K562 (cell line): ENCODE results near the gene IFI27L2. TPM values are rescaled to one million over a fixed set of nuclear protein-coding genes. Genes with fewer than 3 reads are reported as not detected.

ENCODE experiments used
- ATAC-seq: fragments of 200-7000 bp; cut with Tn5 transposase; 3 replicates; pipeline ENCODE4 v1.9.1; 2020; ENCODE audit warnings: moderate library complexity
- BruUV-seq: library from RNA; stranded (reverse); fragments of 400-500 nt; replicated peaks from 2 replicates; lab custom pipeline; 2021; lab: Mats Ljungman, UMichigan
- CTCF ChIA-PET: fragments of 300-600 bp; formaldehyde crosslinking; extraction: SDS; loops from one replicate; lab custom pipeline; 2021; ENCODE audit warnings: low intra/inter-chr PET ratio; lab: Yijun Ruan, JAX
- POLR2A ChIA-PET: fragments of 300-600, 350-650 bp; sonication (Branson Sonifier 250); formaldehyde crosslinking; extraction: SDS; loops from one replicate; lab custom pipeline; 2021; ENCODE audit warnings: antibody characterized with exemption, inconsistent platforms; lab: Yijun Ruan, JAX
- DNase-seq, 4 experiments: peaks; one replicate each; pipeline versions ENCODE4 v3.0.0 to v3.0.0-alpha.2; 2011 to 2018; ENCODE audit warnings: low spot score in 3 of 4, mixed read lengths in 3 of 4; ENCODE audit errors: extremely low read depth in 1 of 4
- FAIRE-seq: peaks from 2 replicates; lab custom pipeline; 2011; peaks lifted over from hg19 to GRCh38; lab: Jason Lieb, UNC
- H2AFZ ChIP-seq: 2 replicates; pipeline ENCODE4 v1.6.0; 2011; ENCODE audit warnings: low read depth, low read length, control low read depth, inconsistent platforms
- H3K27ac ChIP-seq: fragments of 200-600 bp; 3 replicates; pipeline ENCODE4 v1.8.0; 2011; ENCODE audit warnings: low read depth, mild to moderate bottlenecking, control low read depth, inconsistent platforms, low read length, moderate library complexity, mixed read lengths; ENCODE audit errors: extremely low read depth
- H3K27me3 ChIP-seq, 2 experiments: fragments of 300-600 bp in 1 of 2; 2 replicates in 1 of 2; 3 replicates in 1 of 2; pipeline versions ENCODE4 v1.6.0 to v1.8.0; 2011; ENCODE audit warnings: inconsistent platforms in 2 of 2, low read length in 2 of 2, mild to moderate bottlenecking in 1 of 2, mixed read lengths in 1 of 2, moderate library complexity in 1 of 2; ENCODE audit not compliant: control insufficient read depth in 2 of 2, insufficient read depth in 2 of 2
- H3K36me3 ChIP-seq: fragments of 300-600 bp; 3 replicates; pipeline ENCODE4 v1.8.0; 2011; ENCODE audit warnings: mild to moderate bottlenecking, low read length, inconsistent platforms; ENCODE audit not compliant: control insufficient read depth, insufficient read depth
- H3K4me1 ChIP-seq, 2 experiments: fragments of 200-600 bp in 1 of 2; replicated peaks in 1 of 2; 2 replicates in 1 of 2; 3 replicates in 1 of 2; pipeline versions ENCODE4 v1.5.1 to v1.8.0; 2011; ENCODE audit warnings: inconsistent platforms in 2 of 2, low read length in 2 of 2, mild to moderate bottlenecking in 1 of 2, mixed read lengths in 1 of 2, moderate library complexity in 1 of 2; ENCODE audit not compliant: control insufficient read depth in 2 of 2, insufficient read depth in 2 of 2
- H3K4me2 ChIP-seq: 2 replicates; pipeline ENCODE4 v1.6.1; 2011; ENCODE audit warnings: low read length, control low read depth, inconsistent platforms, mixed read lengths; ENCODE audit not compliant: insufficient read depth
- H3K4me3 ChIP-seq: fragments of 200-600 bp; sonication (generic), shearing (Covaris generic); 2 replicates; pipeline ENCODE4 v1.5.1; 2016; ENCODE audit warnings: control low read depth, inconsistent platforms
- H3K79me2 ChIP-seq: fragments of 200-600 bp; 3 replicates; pipeline ENCODE4 v1.8.0; 2011; ENCODE audit warnings: low read length, inconsistent platforms; ENCODE audit not compliant: control insufficient read depth, insufficient read depth
- H3K9ac ChIP-seq, 2 experiments: 2 replicates each; pipeline versions ENCODE4 v1.6.0 to v1.6.1; 2011; ENCODE audit warnings: low read depth in 2 of 2, low read length in 2 of 2, control low read depth in 1 of 2, inconsistent platforms in 1 of 2, mild to moderate bottlenecking in 1 of 2, mixed read lengths in 1 of 2; ENCODE audit not compliant: insufficient read depth in 1 of 2
- H3K9me1 ChIP-seq: one replicate; pipeline ENCODE4 v1.6.0; 2011; ENCODE audit warnings: inconsistent platforms, mild to moderate bottlenecking, low read length, moderate library complexity; ENCODE audit not compliant: control insufficient read depth, insufficient read depth
- H3K9me3 ChIP-seq: replicated peaks from 2 replicates; pipeline ENCODE4 v1.5.1; 2011; ENCODE audit warnings: low read depth, low read length, inconsistent platforms; ENCODE audit not compliant: control insufficient read depth, insufficient read depth
- H4K20me1 ChIP-seq: replicated peaks from 2 replicates; pipeline ENCODE4 v1.6.1; 2011; ENCODE audit warnings: low read length, inconsistent platforms, mixed read lengths; ENCODE audit not compliant: control insufficient read depth, insufficient read depth
- BACH1 ChIP-seq: fragments of 200-800 bp; sonication (Bioruptor generic); IDR thresholded peaks from 2 replicates; pipeline ENCODE4 v1.6.1; 2016; ENCODE audit warnings: missing genetic modification characterization, missing compliant biosample characterization
- HMG20B ChIP-seq: fragments of 250-450 bp; sonication (Bioruptor Pico); IDR thresholded peaks from 2 replicates; pipeline ENCODE4 v1.5.0; 2021; ENCODE audit warnings: mild to moderate bottlenecking
- MECOM ChIP-seq: fragments of 250-450 bp; sonication (Bioruptor Pico); IDR thresholded peaks from 2 replicates; pipeline ENCODE4 v1.8.0; 2022; ENCODE audit warnings: inconsistent platforms
- RBM22 ChIP-seq: fragments of 200-400 bp; formaldehyde crosslinking; IDR thresholded peaks from 2 replicates; pipeline ENCODE4 v1.6.1; 2018; ENCODE audit warnings: low read length, low read depth; ENCODE audit not compliant: poor library complexity, severe bottlenecking
- TRIM24 ChIP-seq, 2 experiments: fragments of 450-650 bp; IDR thresholded peaks; 2 replicates each; pipeline ENCODE4 v1.6.1; 2016
- ZBED1 ChIP-seq: IDR thresholded peaks from 2 replicates; pipeline ENCODE4 v1.6.1; 2014
- ZBTB1 ChIP-seq: sonication (generic); formaldehyde crosslinking; IDR thresholded peaks from 2 replicates; pipeline ENCODE4 v1.8.1; 2023; ENCODE audit warnings: missing genetic modification reagents, low read depth, mild to moderate bottlenecking, borderline replicate concordance
- ZNF174 ChIP-seq: fragments of 250-450 bp; sonication (Bioruptor Pico); IDR thresholded peaks from 2 replicates; pipeline ENCODE4 v1.4.0; 2020; ENCODE audit warnings: mild to moderate bottlenecking
- WGBS: fragments of 100-300 bp; shearing (Covaris generic); methylation state at CpG from one replicate; pipeline ENCODE4 v1.1.6; 2016; ENCODE audit warnings: low coverage, mixed read lengths; ENCODE audit not compliant: insufficient coverage; ENCODE audit errors: missing lambda C conversion rate; 5-methylcytosine and 5-hydroxymethylcytosine counted together
- in situ Hi-C: fragments of 300-500 bp; cut with MboI; formaldehyde crosslinking; loops from 4 replicates; pipeline ENCODE4 v1.15.0; 2018; ENCODE audit warnings: inconsistent platforms, mixed read lengths
- intact Hi-C: fragments of 100-400 bp; cut with micrococcal nuclease; formaldehyde crosslinking; loops from 2 replicates; pipeline ENCODE4 v1.14.2; 2022
- polyA plus RNA-seq, 8 experiments: library from polyadenylated mRNA; depleted of rRNA in 4 of 8; stranded (reverse) in 5 of 8; unstranded in 3 of 8; fragments of >200 nt; fragmentation: Nextera tagmentation in 2 of 8; fragmentation: Illumina TruSeq in 1 of 8; extraction: Ambion mirVana in 2 of 8; extraction: Trizol in 1 of 8; gene quantifications; 2 replicates each; pipeline versions ENCODE4 v1.2.1 to v1.2.3, GENCODE V29; 2011 to 2014; ENCODE audit warnings: inconsistent platforms in 1 of 8, missing spikeins in 1 of 8
- total RNA-seq, 7 experiments: library from RNA; depleted of rRNA in 6 of 7; stranded (reverse); fragments of >200 nt in 6 of 7; fragmentation: Illumina TruSeq in 2 of 7; extraction: Trizol in 2 of 7; gene quantifications; 2 replicates each; pipeline versions ENCODE4 v1.2.1 to v1.2.3, GENCODE V29; 2011 to 2021; ENCODE audit warnings: low replicate concordance in 1 of 7
- TF ChIP-seq, protein P1 (sequence below): sonication (generic); formaldehyde crosslinking; IDR thresholded peaks from 2 replicates; pipeline ENCODE4 v1.8.0; 2022; ENCODE audit warnings: mild to moderate bottlenecking, missing genetic modification reagents
- TF ChIP-seq, protein P2 (sequence below), 2 experiments: fragments of 450-650 bp in 1 of 2; sonication (generic) in 1 of 2; formaldehyde crosslinking in 1 of 2; IDR thresholded peaks; 2 replicates each; pipeline versions ENCODE4 v1.7.1 to v1.9.0; 2016 to 2022; ENCODE audit warnings: inconsistent platforms in 1 of 2, mild to moderate bottlenecking in 1 of 2, missing genetic modification reagents in 1 of 2
- TF ChIP-seq, protein P3 (sequence below): sonication (generic); IDR thresholded peaks from 2 replicates; pipeline ENCODE4 v1.6.1; 2016

IFI27L2 gene
- total and polyA plus RNA-seq, 9 of the 15 experiments (the other 6 are each of a cell fraction or from before 2014, with no cell fraction given) = 1.0 to 9.3 (median 4.1) TPM

DNA sequence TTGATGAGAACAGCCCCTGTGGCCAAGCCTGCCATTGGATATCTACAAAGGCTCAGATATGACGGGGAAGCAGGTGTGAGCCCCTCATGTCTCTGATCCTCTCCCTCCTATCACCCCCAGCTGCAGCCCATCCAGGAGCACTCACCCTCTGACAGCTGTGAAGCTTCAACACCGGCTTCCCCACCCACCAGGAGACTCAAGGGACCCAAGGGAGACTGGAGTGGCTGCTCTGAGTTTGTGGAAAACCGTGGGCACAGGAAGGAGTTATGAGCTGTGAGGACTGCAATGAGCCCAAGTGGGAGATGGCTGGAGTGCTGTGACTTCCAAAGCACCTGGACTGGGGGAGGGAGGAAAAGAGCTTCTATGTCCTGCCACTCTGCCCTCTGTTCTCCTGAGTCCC lies 7.9 kb downstream of the IFI27L2 start:
- no peak overlapping the region for H3K9ac ChIP-seq
- H3K36me3 ChIP-seq = no peaks in the 10 kb centered on the region
- ATAC-seq (no peak), FAIRE-seq (no peak), DNase-seq (no peak)
- TF ChIP-seq TRIM24 (IDR thresholded peaks at IDR 0.05) (no peak), BACH1 (tag) (no peak), ZBED1 (no peak), MECOM (CRISPR knock-in tag) (no peak), RBM22 (no peak), ZBTB1 (no peak), ZNF174 (CRISPR knock-in tag) (no peak), HMG20B (CRISPR knock-in tag) (no peak)
- TF ChIP-seq, protein P1, sequence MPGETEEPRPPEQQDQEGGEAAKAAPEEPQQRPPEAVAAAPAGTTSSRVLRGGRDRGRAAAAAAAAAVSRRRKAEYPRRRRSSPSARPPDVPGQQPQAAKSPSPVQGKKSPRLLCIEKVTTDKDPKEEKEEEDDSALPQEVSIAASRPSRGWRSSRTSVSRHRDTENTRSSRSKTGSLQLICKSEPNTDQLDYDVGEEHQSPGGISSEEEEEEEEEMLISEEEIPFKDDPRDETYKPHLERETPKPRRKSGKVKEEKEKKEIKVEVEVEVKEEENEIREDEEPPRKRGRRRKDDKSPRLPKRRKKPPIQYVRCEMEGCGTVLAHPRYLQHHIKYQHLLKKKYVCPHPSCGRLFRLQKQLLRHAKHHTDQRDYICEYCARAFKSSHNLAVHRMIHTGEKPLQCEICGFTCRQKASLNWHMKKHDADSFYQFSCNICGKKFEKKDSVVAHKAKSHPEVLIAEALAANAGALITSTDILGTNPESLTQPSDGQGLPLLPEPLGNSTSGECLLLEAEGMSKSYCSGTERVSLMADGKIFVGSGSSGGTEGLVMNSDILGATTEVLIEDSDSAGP (CRISPR knock-in tag) = no peak
- TF ChIP-seq, protein P2, sequence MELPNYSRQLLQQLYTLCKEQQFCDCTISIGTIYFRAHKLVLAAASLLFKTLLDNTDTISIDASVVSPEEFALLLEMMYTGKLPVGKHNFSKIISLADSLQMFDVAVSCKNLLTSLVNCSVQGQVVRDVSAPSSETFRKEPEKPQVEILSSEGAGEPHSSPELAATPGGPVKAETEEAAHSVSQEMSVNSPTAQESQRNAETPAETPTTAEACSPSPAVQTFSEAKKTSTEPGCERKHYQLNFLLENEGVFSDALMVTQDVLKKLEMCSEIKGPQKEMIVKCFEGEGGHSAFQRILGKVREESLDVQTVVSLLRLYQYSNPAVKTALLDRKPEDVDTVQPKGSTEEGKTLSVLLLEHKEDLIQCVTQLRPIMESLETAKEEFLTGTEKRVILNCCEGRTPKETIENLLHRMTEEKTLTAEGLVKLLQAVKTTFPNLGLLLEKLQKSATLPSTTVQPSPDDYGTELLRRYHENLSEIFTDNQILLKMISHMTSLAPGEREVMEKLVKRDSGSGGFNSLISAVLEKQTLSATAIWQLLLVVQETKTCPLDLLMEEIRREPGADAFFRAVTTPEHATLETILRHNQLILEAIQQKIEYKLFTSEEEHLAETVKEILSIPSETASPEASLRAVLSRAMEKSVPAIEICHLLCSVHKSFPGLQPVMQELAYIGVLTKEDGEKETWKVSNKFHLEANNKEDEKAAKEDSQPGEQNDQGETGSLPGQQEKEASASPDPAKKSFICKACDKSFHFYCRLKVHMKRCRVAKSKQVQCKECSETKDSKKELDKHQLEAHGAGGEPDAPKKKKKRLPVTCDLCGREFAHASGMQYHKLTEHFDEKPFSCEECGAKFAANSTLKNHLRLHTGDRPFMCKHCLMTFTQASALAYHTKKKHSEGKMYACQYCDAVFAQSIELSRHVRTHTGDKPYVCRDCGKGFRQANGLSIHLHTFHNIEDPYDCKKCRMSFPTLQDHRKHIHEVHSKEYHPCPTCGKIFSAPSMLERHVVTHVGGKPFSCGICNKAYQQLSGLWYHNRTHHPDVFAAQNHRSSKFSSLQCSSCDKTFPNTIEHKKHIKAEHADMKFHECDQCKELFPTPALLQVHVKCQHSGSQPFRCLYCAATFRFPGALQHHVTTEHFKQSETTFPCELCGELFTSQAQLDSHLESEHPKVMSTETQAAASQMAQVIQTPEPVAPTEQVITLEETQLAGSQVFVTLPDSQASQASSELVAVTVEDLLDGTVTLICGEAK (IDR thresholded peaks at IDR 0.05) = no peak
- TF ChIP-seq, protein P2 (CRISPR knock-in tag; IDR thresholded peaks at IDR 0.05) = no peak
- TF ChIP-seq, protein P3, sequence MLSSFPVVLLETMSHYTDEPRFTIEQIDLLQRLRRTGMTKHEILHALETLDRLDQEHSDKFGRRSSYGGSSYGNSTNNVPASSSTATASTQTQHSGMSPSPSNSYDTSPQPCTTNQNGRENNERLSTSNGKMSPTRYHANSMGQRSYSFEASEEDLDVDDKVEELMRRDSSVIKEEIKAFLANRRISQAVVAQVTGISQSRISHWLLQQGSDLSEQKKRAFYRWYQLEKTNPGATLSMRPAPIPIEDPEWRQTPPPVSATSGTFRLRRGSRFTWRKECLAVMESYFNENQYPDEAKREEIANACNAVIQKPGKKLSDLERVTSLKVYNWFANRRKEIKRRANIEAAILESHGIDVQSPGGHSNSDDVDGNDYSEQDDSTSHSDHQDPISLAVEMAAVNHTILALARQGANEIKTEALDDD = no peak
- H3K4me2 ChIP-seq = no peak overlapping the region
- H3K9me1 ChIP-seq = no peaks in the 10 kb centered on the region
- CTCF ChIA-PET = no interaction called here
- no peak overlapping the region for H3K4me3 ChIP-seq
- POLR2A ChIA-PET = no interaction called here
- H3K27ac ChIP-seq = no peak overlapping the region
- intact Hi-C loops = no loop called here
- peaks cover 0 to 23% of the 10 kb centered on the region in 2 experiments; a peak in 3 of 5 replicates for H3K27me3 ChIP-seq
- no peak overlapping the region for H2AFZ ChIP-seq
- H3K79me2 ChIP-seq = no peaks in the 10 kb centered on the region
- H3K9me3 ChIP-seq = no peaks in the 10 kb centered on the region
- BruUV-seq = no TSS peak
- H3K4me1 ChIP-seq = no peaks in the 10 kb centered on the region; a peak in 1 of 5 replicates
- no peaks in the 10 kb centered on the region for H4K20me1 ChIP-seq
- in situ Hi-C loops = no loop called here
- 0% methylated on average over 3 of the region's 3 CpGs for WGBS
